ENCODE data around the gene BCAS1.
A peak's percentile ranks its signal among the peaks of the same experiment; 100 is the strongest.

The BCAS1 gene

GRCh38 chr20:53931597-53931996 lies 138.8 kb downstream of the BCAS1 start:
- H3K36me3 Mint-ChIP-seq (ENCODE audit: insufficient read depth): peaks cover 2% of the 10 kb centered on the region
- H3K4me1 Mint-ChIP-seq: peaks cover 47% of the 10 kb centered on the region

GRCh38 chr20:53930651-53931504 lies 139.5 kb downstream of the BCAS1 start:
- DNase-seq (ENCODE audit: low spot score in 2 of 2) (no peak), ATAC-seq (replicated peaks; ENCODE audit: extremely low read depth, poor library complexity, severe bottlenecking) (no peak)
- H3K27me3 Mint-ChIP-seq: no peaks in the 10 kb centered on the region
- no peak overlapping the region for H3K4me3 Mint-ChIP-seq
- peaks cover 48% of the 10 kb centered on the region for H3K4me1 Mint-ChIP-seq
- peaks cover 2% of the 10 kb centered on the region for H3K36me3 Mint-ChIP-seq (ENCODE audit: insufficient read depth)
- no peak overlapping the region for H3K27ac Mint-ChIP-seq (ENCODE audit: low read depth)
- no peaks in the 10 kb centered on the region for H3K9me3 Mint-ChIP-seq

More at GRCh38 chr20:53931597-53931996, 138.8 kb downstream of the BCAS1 start:
- Mint-ChIP-seq H3K27ac (ENCODE audit: low read depth) (no peak overlapping the region), H3K4me3 (no peak overlapping the region), H3K27me3 (no peaks in the 10 kb centered on the region), H3K9me3 (no peaks in the 10 kb centered on the region)
- ATAC-seq (replicated peaks; ENCODE audit: extremely low read depth, poor library complexity, severe bottlenecking): no peak
- no peak for DNase-seq (ENCODE audit: low spot score in 2 of 2)

GRCh38 chr20:53929974-53930650 lies 140.3 kb downstream of the BCAS1 start:
- Mint-ChIP-seq H3K36me3 (ENCODE audit: insufficient read depth) (peaks cover 3% of the 10 kb centered on the region), H3K9me3 (no peaks in the 10 kb centered on the region), H3K4me3 (no peak overlapping the region), H3K4me1 (peaks cover 41% of the 10 kb centered on the region), H3K27me3 (no peaks in the 10 kb centered on the region), H3K27ac (ENCODE audit: low read depth) (no peak overlapping the region)
- no peak for DNase-seq (ENCODE audit: low spot score in 2 of 2)
- ATAC-seq (replicated peaks; ENCODE audit: extremely low read depth, poor library complexity, severe bottlenecking): no peak

- H3K27me3 Mint-ChIP-seq: no peaks in the 10 kb centered on the region
- no peak overlapping the region for H3K4me3 Mint-ChIP-seq
- peaks cover 34% of the 10 kb centered on the region for H3K4me1 Mint-ChIP-seq
- peaks cover 2% of the 10 kb centered on the region for H3K36me3 Mint-ChIP-seq (ENCODE audit: insufficient read depth)
- H3K9me3 Mint-ChIP-seq: no peaks in the 10 kb centered on the region
- ATAC-seq (replicated peaks; ENCODE audit: extremely low read depth, poor library complexity, severe bottlenecking) (no peak), DNase-seq (ENCODE audit: low spot score in 2 of 2) (no peak)
- no peak overlapping the region for H3K27ac Mint-ChIP-seq (ENCODE audit: low read depth)
Measured at GRCh38 chr20:53929399-53929798, 141.0 kb downstream of the BCAS1 start.

- Mint-ChIP-seq H3K9me3 (no peaks in the 10 kb centered on the region), H3K36me3 (ENCODE audit: insufficient read depth) (peaks cover 2% of the 10 kb centered on the region), H3K4me3 (no peak overlapping the region), H3K4me1 (peaks cover 21% of the 10 kb centered on the region), H3K27ac (ENCODE audit: low read depth) (no peak overlapping the region), H3K27me3 (no peaks in the 10 kb centered on the region)
- DNase-seq (ENCODE audit: low spot score in 2 of 2) (no peak), ATAC-seq (replicated peaks; ENCODE audit: extremely low read depth, poor library complexity, severe bottlenecking) (no peak)
Measured at GRCh38 chr20:53927990-53928389, 142.4 kb downstream of the BCAS1 start.

GRCh38 chr20:53926428-53927028 lies 143.9 kb downstream of the BCAS1 start:
- H3K27ac Mint-ChIP-seq (ENCODE audit: low read depth): peak overlapping the region; percentile 39
- no peaks in the 10 kb centered on the region for H3K27me3 Mint-ChIP-seq
- ATAC-seq (replicated peaks; ENCODE audit: extremely low read depth, poor library complexity, severe bottlenecking) (no peak), DNase-seq (ENCODE audit: low spot score in 2 of 2) (no peak)
- H3K4me1 Mint-ChIP-seq: peaks cover 21% of the 10 kb centered on the region
- H3K4me3 Mint-ChIP-seq: no peak overlapping the region
- H3K36me3 Mint-ChIP-seq (ENCODE audit: insufficient read depth): peaks cover 2% of the 10 kb centered on the region
- no peaks in the 10 kb centered on the region for H3K9me3 Mint-ChIP-seq

- Mint-ChIP-seq H3K36me3 (ENCODE audit: insufficient read depth) (peaks cover 2% of the 10 kb centered on the region), H3K4me3 (no peak overlapping the region), H3K27ac (ENCODE audit: low read depth) (no peak overlapping the region), H3K4me1 (peaks cover 17% of the 10 kb centered on the region), H3K27me3 (no peaks in the 10 kb centered on the region), H3K9me3 (no peaks in the 10 kb centered on the region)
- DNase-seq (ENCODE audit: low spot score in 2 of 2) (no peak), ATAC-seq (replicated peaks; ENCODE audit: extremely low read depth, poor library complexity, severe bottlenecking) (no peak)
Measured at GRCh38 chr20:53925651-53926401, 144.6 kb downstream of the BCAS1 start.

GRCh38 chr20:53923566-53924369 lies 146.6 kb downstream of the BCAS1 start:
- no peak for ATAC-seq (replicated peaks; ENCODE audit: extremely low read depth, poor library complexity, severe bottlenecking)
- DNase-seq (ENCODE audit: low spot score in 2 of 2): no peak
- Mint-ChIP-seq H3K4me3 (no peak overlapping the region), H3K4me1 (peaks cover 9% of the 10 kb centered on the region), H3K9me3 (no peaks in the 10 kb centered on the region), H3K27ac (ENCODE audit: low read depth) (no peak overlapping the region), H3K36me3 (ENCODE audit: insufficient read depth) (peaks cover 4% of the 10 kb centered on the region), H3K27me3 (no peaks in the 10 kb centered on the region)

GRCh38 chr20:53922901-53923314 lies 147.5 kb downstream of the BCAS1 start:
- H3K4me1 Mint-ChIP-seq: peaks cover 9% of the 10 kb centered on the region
- peaks cover 4% of the 10 kb centered on the region for H3K36me3 Mint-ChIP-seq (ENCODE audit: insufficient read depth)
- no peak overlapping the region for H3K27ac Mint-ChIP-seq (ENCODE audit: low read depth)
- no peak overlapping the region for H3K4me3 Mint-ChIP-seq
- no peak for DNase-seq (ENCODE audit: low spot score in 2 of 2)
- H3K27me3 Mint-ChIP-seq: no peaks in the 10 kb centered on the region
- ATAC-seq (replicated peaks; ENCODE audit: extremely low read depth, poor library complexity, severe bottlenecking): no peak
- H3K9me3 Mint-ChIP-seq: no peaks in the 10 kb centered on the region

GRCh38 chr20:53921443-53921973 lies 148.9 kb downstream of the BCAS1 start:
- Mint-ChIP-seq H3K4me1 (peaks cover 8% of the 10 kb centered on the region), H3K27me3 (no peaks in the 10 kb centered on the region), H3K4me3 (no peak overlapping the region), H3K36me3 (ENCODE audit: insufficient read depth) (peaks cover 4% of the 10 kb centered on the region), H3K9me3 (no peaks in the 10 kb centered on the region), H3K27ac (ENCODE audit: low read depth) (no peak overlapping the region)
- DNase-seq (ENCODE audit: low spot score in 2 of 2) (no peak), ATAC-seq (replicated peaks; ENCODE audit: extremely low read depth, poor library complexity, severe bottlenecking) (no peak)

GRCh38 chr20:53920647-53921245 lies 149.6 kb downstream of the BCAS1 start:
- no peak for DNase-seq (ENCODE audit: low spot score in 2 of 2)
- ATAC-seq (replicated peaks; ENCODE audit: extremely low read depth, poor library complexity, severe bottlenecking): no peak
- peaks cover 2% of the 10 kb centered on the region for H3K36me3 Mint-ChIP-seq (ENCODE audit: insufficient read depth)
- no peaks in the 10 kb centered on the region for H3K27me3 Mint-ChIP-seq
- no peak overlapping the region for H3K27ac Mint-ChIP-seq (ENCODE audit: low read depth)
- H3K4me3 Mint-ChIP-seq: no peak overlapping the region
- H3K4me1 Mint-ChIP-seq: peaks cover 11% of the 10 kb centered on the region
- no peaks in the 10 kb centered on the region for H3K9me3 Mint-ChIP-seq
